ENCODE data around the gene PLEKHA7.

DNA sequence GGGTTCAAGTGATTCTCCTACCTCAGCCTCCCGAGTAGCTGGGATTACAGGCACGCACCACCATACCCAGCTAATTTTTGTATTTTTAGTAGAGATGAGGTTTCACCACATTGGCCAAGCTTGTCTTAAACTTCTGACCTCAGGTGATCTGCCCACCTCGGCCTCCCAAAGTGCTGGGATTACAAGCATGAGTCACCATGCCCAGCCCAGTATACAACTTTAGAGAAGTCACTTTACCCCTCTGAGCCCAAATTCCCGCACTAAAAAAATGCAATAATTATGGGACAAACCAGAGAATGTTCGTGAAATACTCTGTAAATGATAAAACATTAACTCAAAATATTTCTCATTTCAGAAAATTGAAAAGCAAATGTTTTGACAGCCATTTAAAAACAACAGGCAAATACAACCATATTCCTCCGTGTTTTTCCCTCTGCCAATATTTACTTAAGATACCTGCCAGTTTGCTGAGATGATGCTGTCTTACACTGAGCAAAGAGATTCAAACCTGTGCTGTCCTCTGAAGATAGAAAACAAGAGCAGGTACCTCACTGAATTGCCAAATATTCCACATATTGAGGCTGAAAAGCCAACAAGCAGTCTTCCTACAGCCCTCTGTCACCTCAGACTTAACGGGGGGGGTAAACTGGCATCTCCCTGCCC lies 9.6 kb downstream of the PLEKHA7 start:
- TF ChIP-seq ARNT2 (CRISPR knock-in tag; IDR thresholded peaks at IDR 0.05; ENCODE audit: low read depth) = no peak
- no peak for TF ChIP-seq SMARCC2 (IDR thresholded peaks at IDR 0.05)
- no peak for TF ChIP-seq MYC (CRISPR knock-in tag; IDR thresholded peaks at IDR 0.05; ENCODE audit: borderline replicate concordance)
- no peak for TF ChIP-seq MAFF (IDR thresholded peaks at IDR 0.05; ENCODE audit: low read depth, low read length)
- TF ChIP-seq ZNF674 (CRISPR knock-in tag; IDR thresholded peaks at IDR 0.05; ENCODE audit: low read depth) = no peak
- TF ChIP-seq YY1 (IDR thresholded peaks at IDR 0.05; ENCODE audit: insufficient read depth, insufficient replicate concordance, low read depth, low read length) = no peak
- TF ChIP-seq ZNF605 (CRISPR knock-in tag; IDR thresholded peaks at IDR 0.05) = no peak
- no peak for TF ChIP-seq PHB2 (IDR thresholded peaks at IDR 0.05; ENCODE audit: partially characterized antibody)
- TF ChIP-seq, protein P1, sequence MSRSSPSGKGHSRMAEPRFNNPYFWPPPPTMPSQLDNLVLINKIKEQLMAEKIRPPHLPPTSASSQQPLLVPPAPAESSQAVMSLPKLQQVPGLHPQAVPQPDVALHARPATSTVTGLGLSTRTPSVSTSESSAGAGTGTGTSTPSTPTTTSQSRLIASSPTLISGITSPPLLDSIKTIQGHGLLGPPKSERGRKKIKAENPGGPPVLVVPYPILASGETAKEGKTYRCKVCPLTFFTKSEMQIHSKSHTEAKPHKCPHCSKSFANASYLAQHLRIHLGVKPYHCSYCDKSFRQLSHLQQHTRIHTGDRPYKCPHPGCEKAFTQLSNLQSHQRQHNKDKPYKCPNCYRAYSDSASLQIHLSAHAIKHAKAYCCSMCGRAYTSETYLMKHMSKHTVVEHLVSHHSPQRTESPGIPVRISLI (CRISPR knock-in tag; IDR thresholded peaks at IDR 0.05; ENCODE audit: borderline replicate concordance) = no peak
- no peak for TF ChIP-seq ZSCAN20 (CRISPR knock-in tag; IDR thresholded peaks at IDR 0.05; ENCODE audit: borderline replicate concordance)
- no peak for TF ChIP-seq RXRA (CRISPR knock-in tag; IDR thresholded peaks at IDR 0.05)
